ENCODE results near the gene PRSS22. TPM values are rescaled to one million over a fixed set of nuclear protein-coding genes. Genes with fewer than 3 reads are reported as not detected.

PRSS22 gene
- total RNA-seq, 2 experiments from 2014 or later = not detected

DNA sequence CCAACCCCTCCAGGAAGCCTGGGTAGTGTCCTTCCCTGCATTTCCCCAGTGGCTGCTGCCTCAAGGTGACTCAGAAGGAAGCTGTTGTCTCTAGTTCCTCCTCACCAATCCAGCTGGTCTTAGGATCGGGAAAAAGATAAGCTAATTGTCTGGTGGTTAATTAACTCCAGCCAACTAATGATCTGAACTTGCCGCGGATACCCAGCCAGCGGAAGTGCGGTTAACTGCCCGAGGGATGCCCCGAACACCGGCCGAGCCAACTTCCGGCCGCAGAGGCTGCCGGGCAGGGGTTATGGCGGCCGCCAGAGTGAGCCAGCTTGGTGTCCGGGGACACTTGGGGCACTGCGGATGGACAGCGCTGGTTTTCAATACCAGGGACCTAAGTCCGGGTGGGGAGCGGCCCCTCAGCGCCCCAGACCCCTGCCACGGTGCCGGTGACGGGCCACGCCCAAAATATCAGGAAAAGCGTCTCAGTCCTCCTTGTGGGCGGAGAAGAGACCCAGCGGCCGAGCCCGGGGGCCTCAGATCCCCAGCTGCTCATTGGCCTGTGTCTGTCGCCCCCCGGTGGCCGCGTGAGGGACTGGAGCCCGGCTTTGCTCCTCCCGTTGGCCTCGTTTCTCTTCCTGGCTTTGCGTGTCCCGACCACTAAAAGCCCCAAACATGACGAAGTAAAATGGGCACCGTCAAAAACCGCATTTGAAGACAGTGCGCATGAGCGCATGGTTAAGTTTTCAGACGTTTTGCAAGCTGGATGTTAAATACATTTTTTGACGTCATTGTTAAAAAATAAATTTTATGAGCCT is 10.2 kb upstream of the PRSS22 start:
- Mint-ChIP-seq H3K4me3 (peak overlapping the region; percentile 87), H3K4me1 (peaks cover 19% of the 10 kb centered on the region), H3K27ac (peak overlapping the region; percentile 87), H3K9me3 (no peaks in the 10 kb centered on the region), H3K36me3 (no peaks in the 10 kb centered on the region), H3K27me3 (peaks cover 2% of the 10 kb centered on the region)
- DNase-seq (peak; percentile 96), ATAC-seq (ENCODE audit: low read depth) (peak; percentile 95)
- POLR2A ChIA-PET = interaction anchor here (0.5 to 2.0 kb wide), 12 partner anchors 15 to 181 kb away, joined by 3 to 19 read pairs (median 4); partner anchors contain the start of genes FLYWCH1 and FLYWCH2

DNA sequence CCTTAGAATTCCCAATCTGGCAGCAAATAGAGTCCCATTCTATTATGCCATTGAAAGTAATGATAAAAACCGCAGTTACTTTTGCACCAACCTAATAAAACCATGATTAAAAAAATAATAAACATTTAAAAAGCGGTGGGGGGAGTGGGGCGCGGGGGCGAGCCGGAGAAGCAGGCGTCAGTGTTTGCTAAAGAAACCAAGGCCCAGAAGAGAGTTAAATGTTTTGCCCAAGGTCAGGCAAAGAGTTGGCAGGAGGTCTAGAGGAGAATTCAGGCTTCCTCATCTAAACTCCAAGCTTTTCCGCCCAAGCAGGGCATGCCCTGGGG is 9.7 kb upstream of the PRSS22 start:
- POLR2A ChIA-PET = interaction anchor here (0.5 to 2.0 kb wide), 8 partner anchors 15 to 180 kb away, joined by 3 to 19 read pairs (median 5); partner anchors contain the start of genes FLYWCH1 and FLYWCH2
- peak overlapping the region; percentile 87 for H3K27ac Mint-ChIP-seq
- no peaks in the 10 kb centered on the region for H3K9me3 Mint-ChIP-seq
- DNase-seq (no peak), ATAC-seq (ENCODE audit: low read depth) (no peak)
- H3K27me3 Mint-ChIP-seq = peaks cover 2% of the 10 kb centered on the region
- peaks cover 19% of the 10 kb centered on the region for H3K4me1 Mint-ChIP-seq
- peak overlapping the region; percentile 87 for H3K4me3 Mint-ChIP-seq
- H3K36me3 Mint-ChIP-seq = no peaks in the 10 kb centered on the region

- Mint-ChIP-seq H3K4me1 (peaks cover 19% of the 10 kb centered on the region), H3K27ac (no peak overlapping the region), H3K36me3 (no peaks in the 10 kb centered on the region), H3K27me3 (peaks cover 2% of the 10 kb centered on the region), H3K4me3 (peak overlapping the region; percentile 10), H3K9me3 (no peaks in the 10 kb centered on the region)
- no peak for DNase-seq
- no peak for ATAC-seq (ENCODE audit: low read depth)
- POLR2A ChIA-PET = no interaction called here
Observed at GRCh38 chr16:2866431-2866830, 8.5 kb upstream of the PRSS22 start.

DNA sequence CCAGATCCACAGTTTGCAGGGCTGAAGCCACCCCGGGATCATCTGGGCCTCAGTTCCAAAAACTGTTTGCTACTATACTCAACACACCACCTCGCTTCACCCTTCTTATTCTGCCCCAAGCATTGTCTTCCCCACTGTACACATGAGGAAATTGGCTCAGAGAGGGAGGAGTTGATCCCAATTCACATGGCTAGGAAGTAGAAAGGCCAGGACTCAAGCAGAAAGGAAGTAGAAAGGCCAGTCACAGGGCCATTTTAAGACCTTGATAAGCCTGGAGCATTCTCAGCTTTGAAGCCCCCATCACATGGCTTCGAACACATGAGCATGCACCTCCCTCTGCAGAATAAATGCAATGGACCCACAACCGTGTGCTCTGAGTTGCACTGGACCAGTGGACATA is 7.7 kb upstream of the PRSS22 start:
- POLR2A ChIA-PET = interaction anchor here (0.5 kb wide), 1 partner anchor 39 kb away, joined by 3 read pairs; no protein-coding TSS in a partner anchor
- DNase-seq = no peak
- Mint-ChIP-seq H3K36me3 (no peaks in the 10 kb centered on the region), H3K9me3 (peaks cover 3% of the 10 kb centered on the region), H3K27me3 (peaks cover 2% of the 10 kb centered on the region), H3K4me3 (no peak overlapping the region), H3K4me1 (peaks cover 19% of the 10 kb centered on the region), H3K27ac (no peak overlapping the region)
- ATAC-seq (ENCODE audit: low read depth) = no peak

DNA sequence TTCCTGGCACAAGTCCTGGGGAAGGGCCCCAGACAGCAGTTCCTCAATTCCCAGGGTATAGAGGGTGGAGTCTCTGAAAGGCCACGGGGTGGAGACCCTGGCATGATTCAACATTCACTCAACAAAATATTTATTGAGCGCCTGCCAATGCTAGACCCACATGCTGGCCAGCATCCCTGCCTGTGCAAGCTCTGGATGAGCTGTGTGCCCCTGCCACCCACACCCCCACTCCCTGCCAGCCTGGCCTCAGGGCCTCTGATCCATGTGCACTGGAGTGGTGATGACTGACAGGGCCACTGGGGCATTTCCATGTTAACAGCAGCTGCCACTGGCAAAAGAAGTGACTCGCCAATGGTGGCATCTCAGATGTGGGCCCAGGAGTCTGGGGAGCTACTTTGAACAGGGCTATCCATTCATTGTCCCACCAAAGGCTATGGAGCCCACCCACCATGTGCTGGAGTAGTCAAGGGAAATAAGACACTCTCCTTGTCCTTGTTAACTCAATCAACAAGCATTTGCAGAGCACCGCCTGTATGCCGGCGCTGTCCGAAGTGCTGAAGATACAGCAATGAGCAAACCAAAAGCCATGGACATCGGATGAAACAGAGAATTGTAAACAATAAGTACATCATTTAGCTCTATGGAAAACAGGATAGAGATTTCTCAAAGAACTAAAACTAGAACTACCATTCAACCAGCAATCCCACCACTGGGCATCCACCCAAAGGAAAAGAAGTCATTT is 3.0 kb upstream of the PRSS22 start:
- no peak for DNase-seq
- POLR2A ChIA-PET = interaction anchor here (0.7 kb wide), 1 partner anchor 50 kb away, joined by 3 read pairs; no protein-coding TSS in a partner anchor
- Mint-ChIP-seq H3K27me3 (peaks cover 10% of the 10 kb centered on the region), H3K27ac (no peak overlapping the region), H3K4me1 (peaks cover 5% of the 10 kb centered on the region), H3K9me3 (peaks cover 6% of the 10 kb centered on the region), H3K4me3 (no peak overlapping the region), H3K36me3 (no peaks in the 10 kb centered on the region)
- no peak for ATAC-seq (ENCODE audit: low read depth)

GRCh38 chr16:2859686-2860265 is 1.8 kb upstream of the PRSS22 start:
- no peak overlapping the region for H3K27ac Mint-ChIP-seq

GRCh38 chr16:2858245-2859025 is 465 bp upstream of the PRSS22 start:
- Mint-ChIP-seq H3K9me3 (peaks cover 15% of the 10 kb centered on the region), H3K36me3 (no peaks in the 10 kb centered on the region), H3K27me3 (peaks cover 8% of the 10 kb centered on the region), H3K27ac (no peak overlapping the region), H3K4me3 (no peak overlapping the region), H3K4me1 (peaks cover 3% of the 10 kb centered on the region)
- ATAC-seq (ENCODE audit: low read depth) (no peak), DNase-seq (no peak)
- POLR2A ChIA-PET = interaction anchor here (0.5 kb wide), 1 partner anchor 62 kb away, joined by 3 read pairs; no protein-coding TSS in a partner anchor

More at GRCh38 chr16:2859686-2860265, 1.8 kb upstream of the PRSS22 start:
- no peaks in the 10 kb centered on the region for H3K36me3 Mint-ChIP-seq
- peaks cover 5% of the 10 kb centered on the region for H3K4me1 Mint-ChIP-seq
- POLR2A ChIA-PET = interaction anchor here (1.3 kb wide), 1 partner anchor 30 kb away, joined by 3 read pairs; the partner anchor contains the start of gene ZG16B
- no peak for DNase-seq
- no peak for ATAC-seq (ENCODE audit: low read depth)
- H3K4me3 Mint-ChIP-seq = no peak overlapping the region
- H3K9me3 Mint-ChIP-seq = peaks cover 8% of the 10 kb centered on the region
- H3K27me3 Mint-ChIP-seq = peaks cover 10% of the 10 kb centered on the region

GRCh38 chr16:2856686-2857450 is 1.1 kb downstream of the PRSS22 start:
- no peak for ATAC-seq (ENCODE audit: low read depth)
- Mint-ChIP-seq H3K27ac (no peak overlapping the region), H3K4me3 (no peak overlapping the region), H3K9me3 (peaks cover 15% of the 10 kb centered on the region), H3K36me3 (no peaks in the 10 kb centered on the region), H3K4me1 (peaks cover 3% of the 10 kb centered on the region), H3K27me3 (peaks cover 8% of the 10 kb centered on the region)
- DNase-seq = no peak
- POLR2A ChIA-PET = no interaction called here

- ATAC-seq (ENCODE audit: low read depth) (no peak), DNase-seq (no peak)
- Mint-ChIP-seq H3K9me3 (peaks cover 13% of the 10 kb centered on the region), H3K4me1 (peaks cover 3% of the 10 kb centered on the region), H3K27ac (no peak overlapping the region), H3K27me3 (peaks cover 8% of the 10 kb centered on the region), H3K36me3 (no peaks in the 10 kb centered on the region), H3K4me3 (no peak overlapping the region)
- POLR2A ChIA-PET = no interaction called here
Observed at GRCh38 chr16:2856061-2856670, 1.8 kb downstream of the PRSS22 start.

DNA sequence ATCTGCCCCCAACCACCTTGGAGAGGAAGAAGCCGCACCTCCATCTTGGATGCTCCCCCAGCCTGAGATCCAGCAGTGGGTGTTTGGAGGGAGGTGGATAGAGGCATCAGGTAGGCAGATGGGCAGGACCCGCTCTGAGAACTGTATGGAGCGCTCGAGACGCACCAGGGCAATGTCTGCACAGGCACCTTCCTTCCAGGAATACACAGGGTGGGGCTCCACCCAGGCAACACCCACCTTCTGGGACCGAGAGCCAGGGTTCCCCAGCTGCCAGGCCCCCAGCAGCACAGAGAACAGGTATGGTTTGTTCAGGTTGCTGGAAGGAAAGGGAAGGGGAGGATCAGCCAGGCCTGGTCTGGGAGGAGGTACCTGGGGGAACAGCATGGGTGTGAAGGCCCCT is 2.4 kb downstream of the PRSS22 start:
- ATAC-seq (ENCODE audit: low read depth) (no peak), DNase-seq (no peak)
- Mint-ChIP-seq H3K27ac (no peak overlapping the region), H3K4me3 (no peak overlapping the region), H3K27me3 (peaks cover 10% of the 10 kb centered on the region), H3K4me1 (peaks cover 3% of the 10 kb centered on the region), H3K36me3 (no peaks in the 10 kb centered on the region), H3K9me3 (peaks cover 12% of the 10 kb centered on the region)
- POLR2A ChIA-PET = no interaction called here

DNA sequence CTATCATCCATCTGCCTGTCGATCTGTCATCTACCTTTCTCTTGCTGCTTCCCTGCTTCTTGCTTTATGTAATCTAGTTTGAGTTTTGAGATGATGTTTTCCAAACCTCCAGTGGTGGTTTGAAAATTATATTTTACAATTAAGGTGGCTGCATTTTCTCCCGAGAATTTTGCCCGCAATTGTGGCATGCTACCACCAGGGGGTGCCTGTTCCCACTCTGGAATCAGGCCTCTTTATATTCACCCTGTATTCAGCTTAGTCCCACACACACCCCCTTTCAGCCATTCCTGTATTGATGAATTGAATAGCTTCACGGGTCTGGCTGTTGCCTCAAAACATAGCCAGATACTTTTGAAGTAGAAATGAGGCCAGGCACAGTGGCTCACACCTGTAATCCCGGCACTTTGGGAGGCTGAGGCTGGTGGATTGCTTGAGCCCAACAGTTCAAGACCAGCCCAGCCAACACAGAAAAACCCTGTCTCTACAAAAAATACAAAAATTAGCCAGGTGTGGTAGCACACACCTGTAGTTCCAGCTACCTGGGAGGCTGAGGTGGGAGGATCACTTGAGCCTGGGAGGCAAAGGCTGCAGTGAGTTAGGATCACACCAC is 3.2 kb downstream of the PRSS22 start:
- H3K36me3 Mint-ChIP-seq = no peaks in the 10 kb centered on the region
- peaks cover 3% of the 10 kb centered on the region for H3K4me1 Mint-ChIP-seq
- no peak overlapping the region for H3K27ac Mint-ChIP-seq
- H3K27me3 Mint-ChIP-seq = peaks cover 12% of the 10 kb centered on the region
- ATAC-seq (ENCODE audit: low read depth) (no peak), DNase-seq (no peak)
- POLR2A ChIA-PET = no interaction called here
- H3K4me3 Mint-ChIP-seq = no peak overlapping the region
- peaks cover 12% of the 10 kb centered on the region for H3K9me3 Mint-ChIP-seq
